Testis (tissue), 3 donors: ENCODE results near the gene NOL4. TPM values are rescaled to one million over a fixed set of nuclear protein-coding genes. Genes with fewer than 3 reads are reported as not detected.
"Not testable (repeated sequence)": the region's sequence is repeated elsewhere in the genome, so short reads cannot be mapped to it uniquely, and the experiment has no call there.

Experiments used
- DNase-seq: peaks from one replicate; pipeline ENCODE4 v3.0.0-alpha.2; 2019
- H3K27ac ChIP-seq, 2 donors: fragments of 200-600 bp; sonication (generic); one replicate each; pipeline ENCODE4 v1.5.1; 2019
- H3K27me3 ChIP-seq: fragments of 200-600 bp; sonication (generic); one replicate; pipeline ENCODE4 v1.5.1; 2019
- H3K36me3 ChIP-seq: fragments of 200-600 bp; sonication (generic); one replicate; pipeline ENCODE4 v1.5.1; 2017; ENCODE audit warnings: low read depth; ENCODE audit errors: missing control alignments
- H3K4me1 ChIP-seq: fragments of 200-600 bp; sonication (generic); one replicate; pipeline ENCODE4 v1.5.1; 2019
- H3K4me3 ChIP-seq, 2 donors: fragments of 200-600 bp; sonication (generic); one replicate each; pipeline ENCODE4 v1.5.1; 2017 to 2019
- H3K9me3 ChIP-seq: fragments of 200-600 bp; sonication (generic); one replicate; pipeline ENCODE4 v1.5.1; 2017
- POLR2A ChIP-seq: fragments of 450-650 bp; IDR thresholded peaks from one replicate; pipeline ENCODE4 v1.6.1; 2017; ENCODE audit warnings: antibody characterized with exemption, mild to moderate bottlenecking, moderate library complexity
- WGBS, 2 donors: methylation state at CpG; one replicate each; pipeline ENCODE4 v1.1.5; 2018; 5-methylcytosine and 5-hydroxymethylcytosine counted together
- intact Hi-C: fragments of 100-400 bp; cut with DNase I; formaldehyde crosslinking; loops from one replicate; pipeline ENCODE4 v1.15.1; 2023; ENCODE audit warnings: low total_unique reads
- polyA plus RNA-seq: library from polyadenylated mRNA; stranded (reverse); fragments of 350-450 nt; fragmentation: Illumina TruSeq; extraction: RNeasy Lipid Tissue Mini Kit (QIAGEN cat#74804); gene quantifications from one replicate; pipeline ENCODE4 v1.2.3, GENCODE V29; 2014; ENCODE audit warnings: low read depth, low replicate concordance; ENCODE audit not compliant: insufficient read depth
- total RNA-seq, 2 donors: library from RNA; depleted of rRNA; stranded (reverse); fragments of >200 nt; gene quantifications; one replicate each; pipeline ENCODE4 v1.2.3, GENCODE V29; 2016
- TF ChIP-seq, protein P1 (sequence below), 3 experiments: fragments of 450-650 bp in 2 of 3; fragments of 200-600 bp in 1 of 3; sonication (generic) in 1 of 3; IDR thresholded peaks; one replicate each; pipeline ENCODE4 v1.5.1; 2016 to 2019; ENCODE audit warnings: antibody characterized with exemption in 3 of 3, mild to moderate bottlenecking in 2 of 3, moderate library complexity in 1 of 3

The NOL4 gene
- total and polyA plus RNA-seq, 3 donors from 2014 or later: 17.2 to 58.8 (median 24.5) TPM

DNA sequence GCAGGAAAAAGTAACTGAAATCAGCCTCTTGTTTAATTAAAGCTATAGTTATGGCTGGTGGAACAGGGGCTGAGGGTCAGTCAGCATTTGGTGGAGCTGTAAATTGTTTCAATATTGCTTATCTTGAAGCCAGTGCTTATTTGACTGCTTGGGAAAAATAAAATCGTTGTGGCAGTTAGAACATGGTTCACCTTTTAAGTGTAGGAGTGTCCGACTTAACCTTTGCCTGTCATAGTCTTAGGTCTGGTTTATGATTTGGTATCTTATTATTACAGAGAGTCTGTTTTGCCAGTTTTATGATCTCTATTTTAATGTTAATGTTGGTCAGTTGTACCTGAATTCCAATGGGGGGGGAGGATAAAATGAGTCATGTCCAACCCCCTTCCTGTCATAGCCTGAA is 27.2 kb upstream of the NOL4 start:
- Histone ChIP-seq H3K36me3 (no peaks in the 10 kb centered on the region), H3K4me1 (no peaks in the 10 kb centered on the region), H3K27me3 (no peaks in the 10 kb centered on the region), H3K9me3 (no peaks in the 10 kb centered on the region), H3K4me3 (no peak overlapping the region), H3K27ac (no peak overlapping the region)
- intact Hi-C loops: no loop called here
- 47% methylated on average over 2 of the region's 2 CpGs for WGBS, 2 donors
- no peak for DNase-seq
- TF ChIP-seq POLR2A: no peak
- TF ChIP-seq, protein P1, sequence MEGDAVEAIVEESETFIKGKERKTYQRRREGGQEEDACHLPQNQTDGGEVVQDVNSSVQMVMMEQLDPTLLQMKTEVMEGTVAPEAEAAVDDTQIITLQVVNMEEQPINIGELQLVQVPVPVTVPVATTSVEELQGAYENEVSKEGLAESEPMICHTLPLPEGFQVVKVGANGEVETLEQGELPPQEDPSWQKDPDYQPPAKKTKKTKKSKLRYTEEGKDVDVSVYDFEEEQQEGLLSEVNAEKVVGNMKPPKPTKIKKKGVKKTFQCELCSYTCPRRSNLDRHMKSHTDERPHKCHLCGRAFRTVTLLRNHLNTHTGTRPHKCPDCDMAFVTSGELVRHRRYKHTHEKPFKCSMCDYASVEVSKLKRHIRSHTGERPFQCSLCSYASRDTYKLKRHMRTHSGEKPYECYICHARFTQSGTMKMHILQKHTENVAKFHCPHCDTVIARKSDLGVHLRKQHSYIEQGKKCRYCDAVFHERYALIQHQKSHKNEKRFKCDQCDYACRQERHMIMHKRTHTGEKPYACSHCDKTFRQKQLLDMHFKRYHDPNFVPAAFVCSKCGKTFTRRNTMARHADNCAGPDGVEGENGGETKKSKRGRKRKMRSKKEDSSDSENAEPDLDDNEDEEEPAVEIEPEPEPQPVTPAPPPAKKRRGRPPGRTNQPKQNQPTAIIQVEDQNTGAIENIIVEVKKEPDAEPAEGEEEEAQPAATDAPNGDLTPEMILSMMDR (IDR thresholded peaks at IDR 0.05): no peak

- no peaks in the 10 kb centered on the region for H3K36me3 ChIP-seq
- H3K4me3 ChIP-seq: no peak overlapping the region
- TF ChIP-seq POLR2A: no peak
- TF ChIP-seq, protein P1 (IDR thresholded peaks at IDR 0.05): no peak
- no peaks in the 10 kb centered on the region for H3K27me3 ChIP-seq
- H3K9me3 ChIP-seq: no peaks in the 10 kb centered on the region
- H3K27ac ChIP-seq: no peak overlapping the region
- no peaks in the 10 kb centered on the region for H3K4me1 ChIP-seq
- intact Hi-C loops: no loop called here
- no peak for DNase-seq
- 90 to 95% methylated on average over 3 of the region's 3 CpGs for WGBS, 2 donors
These were observed 24.0 kb upstream of the NOL4 start for GRCh38 chr18:34248727-34249126.

GRCh38 chr18:34242739-34243138 is 18.0 kb upstream of the NOL4 start:
- Histone ChIP-seq H3K9me3 (no peaks in the 10 kb centered on the region), H3K36me3 (no peaks in the 10 kb centered on the region), H3K27ac (no peak overlapping the region), H3K4me1 (no peaks in the 10 kb centered on the region), H3K4me3 (no peak overlapping the region), H3K27me3 (no peaks in the 10 kb centered on the region)
- intact Hi-C loops: no loop called here
- DNase-seq: no peak
- TF ChIP-seq, protein P1 (IDR thresholded peaks at IDR 0.05): no peak
- TF ChIP-seq POLR2A: no peak
- 78 to 90% methylated on average over 2 of the region's 2 CpGs for WGBS, 2 donors

DNA sequence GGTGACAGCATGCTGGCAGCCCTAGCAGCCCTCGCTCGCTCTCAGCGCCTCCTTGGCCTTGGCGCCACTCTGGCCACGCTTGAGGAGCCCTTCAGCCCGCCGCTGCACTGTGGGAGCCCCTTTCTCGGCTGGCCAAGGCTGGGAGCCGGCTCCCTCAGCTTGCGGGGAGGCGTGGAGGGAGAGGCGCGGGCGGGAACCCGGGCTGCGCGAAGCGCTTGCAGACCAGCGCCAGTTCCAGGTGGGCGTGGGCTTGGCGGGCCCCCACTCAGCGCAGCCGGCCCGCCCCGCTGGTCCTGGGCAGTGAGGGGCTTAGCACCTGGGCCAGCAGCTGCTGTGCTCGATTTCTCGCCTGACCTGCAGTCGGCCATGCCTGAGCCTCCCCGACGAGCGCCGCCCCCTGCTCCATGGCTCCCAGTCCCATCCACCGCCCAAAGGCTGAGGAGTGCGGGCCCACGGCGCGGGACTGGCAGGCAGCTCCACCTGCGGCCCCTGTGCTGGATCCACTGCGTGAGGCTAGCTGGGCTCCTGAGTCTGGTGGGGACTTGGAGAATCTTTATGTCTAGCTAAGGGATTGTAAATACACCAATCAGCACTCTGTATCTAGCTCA is 9.2 kb upstream of the NOL4 start:
- H3K9me3 ChIP-seq, H3K4me1 ChIP-seq, intact Hi-C loops, H3K27me3 ChIP-seq, H3K36me3 ChIP-seq: not testable (repeated sequence)
- Histone ChIP-seq H3K27ac (peak overlapping the region in 1 of 2 donors; percentile 27), H3K4me3 (peak overlapping the region; percentile 29)
- WGBS, 2 donors: 57 to 71% methylated on average over 7 to 38 of the region's 39 CpGs
- DNase-seq: peak; percentile 28

GRCh38 chr18:34225218-34225553 is 473 bp upstream of the NOL4 start:
- 7 to 8% methylated on average over 3 of the region's 3 CpGs for WGBS, 2 donors
- no peak overlapping the region for H3K27ac ChIP-seq

More at GRCh38 chr18:34225218-34225553, 473 bp upstream of the NOL4 start:
- H3K27me3 ChIP-seq: no peaks in the 10 kb centered on the region
- H3K9me3 ChIP-seq: no peaks in the 10 kb centered on the region
- intact Hi-C loops: no loop called here
- DNase-seq: no peak
- no peaks in the 10 kb centered on the region for H3K36me3 ChIP-seq
- TF ChIP-seq POLR2A: no peak
- TF ChIP-seq, protein P1 (IDR thresholded peaks at IDR 0.05): no peak
- H3K4me1 ChIP-seq: peaks cover 6% of the 10 kb centered on the region
- H3K4me3 ChIP-seq: peak overlapping the region; percentile 44 to 56
